Thoracic aorta endothelial cell (primary cell): ENCODE data around the gene ENTPD6. TPM values are rescaled to one million over a fixed set of nuclear protein-coding genes. Genes with fewer than 3 reads are reported as not detected.

Experiments
- small RNA-seq: library from RNA; depleted of rRNA; stranded (forward); fragments of <200 nt; gene quantifications from one replicate; pipeline ENCODE3, GENCODE V24; 2012
- total RNA-seq: library from RNA; depleted of rRNA; stranded (reverse); fragments of >200 nt; gene quantifications from 2 replicates; pipeline ENCODE4 v1.2.3, GENCODE V29; 2012

Gene ENTPD6
- 46.9 and 54.7 TPM in 2 replicates for total RNA-seq

DNA sequence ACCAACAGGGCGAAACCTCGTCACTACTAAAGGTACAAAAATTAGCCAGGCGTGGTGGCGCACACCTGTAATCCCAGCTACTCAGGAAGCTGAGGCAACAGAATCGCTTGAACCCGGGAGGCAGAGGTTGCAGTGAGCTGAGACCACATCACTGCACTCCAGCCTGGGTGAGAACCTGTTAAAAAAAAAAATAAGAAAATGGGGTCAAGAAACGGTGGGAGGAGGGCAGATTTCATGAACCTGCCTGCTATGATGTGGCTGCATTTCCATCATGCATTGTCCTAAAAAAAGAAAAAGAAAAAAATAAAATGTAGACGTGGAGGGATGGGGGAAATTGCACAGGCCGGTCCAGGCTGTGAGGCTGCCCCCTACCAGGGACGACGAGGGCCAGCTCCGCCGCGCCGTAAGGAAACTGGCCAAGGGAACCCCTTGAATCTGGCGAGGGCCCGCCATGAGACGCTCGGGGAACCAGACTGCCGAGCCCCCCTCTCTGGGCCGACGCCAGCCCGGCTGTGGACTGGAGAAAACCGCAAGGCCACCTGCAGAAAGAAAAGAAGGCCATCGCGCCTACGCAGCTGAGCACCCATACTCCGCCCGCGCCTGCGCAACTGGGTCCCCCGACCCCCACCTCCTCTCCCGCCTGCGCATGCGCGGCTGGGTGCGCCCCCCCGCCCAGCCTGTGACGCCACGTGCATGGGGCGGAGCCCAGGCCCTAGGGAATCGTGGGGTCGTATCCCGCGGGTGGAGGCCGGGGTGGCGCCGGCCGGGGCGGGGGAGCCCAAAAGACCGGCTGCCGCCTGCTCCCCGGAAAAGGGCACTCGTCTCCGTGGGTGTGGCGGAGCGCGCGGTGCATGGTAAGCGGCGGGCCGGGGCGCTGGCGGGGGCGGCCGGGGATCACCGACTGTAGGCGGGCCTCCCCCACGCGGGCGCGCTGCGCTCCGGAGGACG is at the start of gene ENTPD6:
ENTPD6 (plus strand) TSS at position 699 of the 948 bp plus-strand sequence. CDS start 10,825 bp downstream, outside the sequence.

DNA sequence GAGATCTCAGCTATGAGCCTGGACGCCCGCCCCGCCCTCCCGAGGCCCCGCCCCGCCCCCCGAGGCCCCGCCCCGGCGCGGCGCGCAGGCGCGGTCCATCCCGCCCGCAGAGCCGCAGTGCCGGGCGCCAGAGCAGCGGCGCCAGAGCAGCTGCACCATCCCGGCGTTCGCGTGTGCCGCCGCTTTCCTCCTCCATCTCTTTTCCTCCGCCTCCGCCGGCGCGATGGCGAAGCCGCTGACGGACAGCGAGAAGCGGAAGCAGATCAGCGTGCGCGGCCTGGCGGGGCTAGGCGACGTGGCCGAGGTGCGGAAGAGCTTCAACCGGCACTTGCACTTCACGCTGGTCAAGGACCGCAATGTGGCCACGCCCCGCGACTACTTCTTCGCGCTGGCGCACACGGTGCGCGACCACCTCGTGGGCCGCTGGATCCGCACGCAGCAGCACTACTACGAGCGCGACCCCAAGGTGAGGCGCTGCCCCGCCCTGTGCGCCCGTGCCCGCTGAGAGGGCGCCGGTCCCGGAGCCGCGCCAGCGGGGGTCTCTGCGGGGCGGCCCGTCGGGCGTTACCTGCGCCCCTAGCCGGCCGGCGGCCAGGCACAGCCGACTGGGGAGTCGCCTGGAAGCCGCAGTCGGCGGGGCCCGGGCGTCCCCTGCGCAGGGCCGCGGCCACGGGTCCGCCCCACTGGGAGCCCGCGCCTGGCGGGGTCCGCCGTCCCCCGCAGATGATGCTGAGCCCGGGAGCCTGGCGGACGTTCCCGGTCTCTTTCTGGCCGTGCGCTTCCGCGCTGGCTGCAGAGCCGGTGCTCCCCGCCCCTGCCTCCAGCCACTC is 52.7 kb downstream of the ENTPD6 start, which contains the start of gene PYGB:
PYGB (plus strand) TSS at position 130 of the 830 bp plus-strand sequence; CDS start at position 224, 94 bp downstream.

Small RNA genes lying within 50 kb of the gene (small RNA-seq; reads per million reads assigned to genes)
- gene AL035252.4 (not detected), gene AL121772.2 (not detected), gene RF00019 (not detected)

Other genes with a start within 250 kb of the ENTPD6 start
- gene CST7, start 246.4 kb upstream of the ENTPD6 start, total RNA-seq, result not detected in 2 replicates
- 88.7 and 105 TPM in 2 replicates for gene APMAP, start 203.0 kb upstream of the ENTPD6 start, total RNA-seq
- 7.5 and 9.8 TPM in 2 replicates for gene ACSS1, start 137.6 kb upstream of the ENTPD6 start, total RNA-seq
- not detected in 2 replicates for gene VSX1, start 113.6 kb upstream of the ENTPD6 start, total RNA-seq
- gene PYGB, start 52.4 kb downstream of the ENTPD6 start, total RNA-seq, result 75.8 and 76.3 TPM in 2 replicates
- gene ABHD12, start 195.1 kb downstream of the ENTPD6 start, total RNA-seq, result 30.2 and 34.6 TPM in 2 replicates
- 27.7 and 33.9 TPM in 2 replicates for gene GINS1, start 212.0 kb downstream of the ENTPD6 start, total RNA-seq